Ecto neural progenitor cell (in vitro differentiated cells): ENCODE results near the gene ANKRD33.

Experiments used
- DNase-seq: peaks from one replicate; pipeline ENCODE4 v3.0.0-alpha.2; 2018; ENCODE audit warnings: low spot score

The ANKRD33 gene, protein sequence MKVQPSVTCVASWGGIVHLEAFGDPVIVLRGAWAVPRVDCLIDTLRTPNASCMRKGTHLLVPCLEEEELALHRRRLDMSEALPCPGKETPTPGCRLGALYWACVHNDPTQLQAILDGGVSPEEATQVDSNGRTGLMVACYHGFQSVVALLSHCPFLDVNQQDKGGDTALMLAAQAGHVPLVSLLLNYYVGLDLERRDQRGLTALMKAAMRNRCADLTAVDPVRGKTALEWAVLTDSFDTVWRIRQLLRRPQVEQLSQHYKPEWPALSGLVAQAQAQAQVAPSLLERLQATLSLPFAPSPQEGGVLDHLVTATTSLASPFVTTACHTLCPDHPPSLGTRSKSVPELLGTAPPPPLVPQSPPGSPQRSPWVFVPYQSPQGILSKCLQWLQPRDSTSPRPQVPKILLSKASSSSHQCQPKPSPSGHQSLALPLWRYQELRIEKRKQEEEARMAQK

GRCh38 chr12:51887476-51888315 is at the start of gene ANKRD33:
Gene ANKRD33 (plus strand): TSS chr12:51888103. CDS start chr12:51888187, 84 bp downstream.
- peak; percentile 95 for DNase-seq

GRCh38 chr12:51838762-51839161 is 49.1 kb upstream of the ANKRD33 start:
- DNase-seq = no peak

DNA sequence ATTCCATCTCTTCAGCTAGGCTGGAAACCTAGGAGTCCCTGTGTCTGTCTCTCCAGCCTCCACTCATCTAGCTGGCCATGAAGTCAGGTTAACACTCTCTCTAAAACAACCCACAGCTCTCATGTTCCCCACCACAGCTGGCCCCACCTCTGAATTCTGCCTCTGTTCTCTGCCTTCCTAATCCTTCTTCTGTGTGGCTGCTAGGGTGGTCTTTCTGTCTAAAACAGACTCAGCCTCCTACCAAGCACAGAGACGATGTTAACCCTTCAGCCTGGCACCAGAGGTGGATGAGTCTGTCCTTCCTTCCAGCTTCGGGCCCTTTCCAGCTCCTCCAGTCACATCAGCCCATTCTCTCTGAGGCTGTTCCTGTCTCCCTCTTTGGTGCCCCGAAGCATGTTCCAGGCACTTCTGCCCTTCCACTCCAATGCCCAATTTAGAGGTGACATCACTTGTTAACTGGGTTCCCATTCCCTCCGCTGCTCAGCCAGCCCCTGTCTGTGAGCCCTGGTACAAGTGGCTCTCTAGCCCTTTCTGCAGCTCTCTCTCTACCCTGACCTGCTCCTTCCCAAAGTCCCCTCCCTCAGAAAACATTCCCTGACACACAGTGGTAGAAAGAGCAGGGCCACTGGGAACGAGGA is 48.5 kb upstream of the ANKRD33 start:
- no peak for DNase-seq

GRCh38 chr12:51840966-51841365 is 46.9 kb upstream of the ANKRD33 start:
- no peak for DNase-seq

- DNase-seq = no peak
Measured at GRCh38 chr12:51841727-51842126, 46.2 kb upstream of the ANKRD33 start.

DNA sequence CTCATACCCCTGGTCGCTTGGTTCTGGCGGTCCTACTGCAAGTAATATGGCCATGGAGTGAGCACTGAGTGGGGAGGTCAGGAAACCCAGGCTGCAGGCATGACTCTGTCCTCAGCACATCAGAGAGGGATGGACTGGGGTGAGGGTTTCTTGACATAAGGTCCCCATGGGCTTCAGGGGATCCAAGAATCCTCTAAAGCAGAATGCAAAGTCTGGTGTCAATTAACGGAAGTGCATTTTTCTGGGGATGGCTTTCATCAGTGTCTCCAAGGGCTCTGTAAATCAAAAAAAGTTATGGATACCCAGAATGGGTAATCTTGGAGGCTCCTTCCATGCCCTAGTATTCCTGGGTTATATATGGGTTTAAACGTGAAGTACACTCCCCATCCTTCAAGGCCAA is 43.0 kb upstream of the ANKRD33 start:
- no peak for DNase-seq

GRCh38 chr12:51845482-51845881 is 42.4 kb upstream of the ANKRD33 start:
- no peak for DNase-seq

- DNase-seq = no peak
Measured at GRCh38 chr12:51846271-51846691, 41.6 kb upstream of the ANKRD33 start.

- peak; percentile 92 for DNase-seq
Measured at GRCh38 chr12:51846911-51847642, 40.8 kb upstream of the ANKRD33 start.

DNA sequence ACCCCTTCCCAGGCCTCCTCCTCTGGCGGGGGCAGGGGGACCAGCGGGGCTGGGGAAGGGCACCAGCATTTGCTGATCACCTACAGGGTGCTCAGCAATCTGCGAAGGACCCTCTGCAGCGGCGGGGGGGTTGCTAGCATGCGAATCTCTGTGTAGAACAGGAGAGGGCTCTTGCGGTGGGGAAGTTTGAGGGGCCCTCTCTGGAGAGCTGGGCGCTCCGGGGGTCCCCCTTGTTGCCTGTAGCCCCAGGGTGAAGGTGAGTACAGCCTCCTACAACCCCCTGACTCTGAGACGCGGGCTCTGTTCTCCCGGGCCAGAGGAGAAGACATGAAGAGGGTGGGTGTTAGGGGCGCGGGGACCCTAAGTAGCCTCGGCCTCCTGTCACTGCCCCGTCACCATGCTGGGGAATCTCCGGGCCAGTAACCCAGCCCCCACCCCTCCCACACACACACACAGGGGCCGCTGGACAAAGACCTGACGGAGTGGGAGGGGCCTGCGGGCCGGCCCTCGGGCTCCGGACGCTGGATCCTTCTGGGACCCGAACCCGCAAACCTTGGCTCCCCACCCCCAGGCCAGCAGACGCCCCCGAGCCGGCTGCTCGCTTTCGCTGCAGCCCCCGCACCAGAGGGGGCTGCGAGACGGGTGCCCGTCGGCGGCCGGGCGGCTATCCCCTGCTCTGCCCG is 40.1 kb upstream of the ANKRD33 start:
- no peak for DNase-seq

DNA sequence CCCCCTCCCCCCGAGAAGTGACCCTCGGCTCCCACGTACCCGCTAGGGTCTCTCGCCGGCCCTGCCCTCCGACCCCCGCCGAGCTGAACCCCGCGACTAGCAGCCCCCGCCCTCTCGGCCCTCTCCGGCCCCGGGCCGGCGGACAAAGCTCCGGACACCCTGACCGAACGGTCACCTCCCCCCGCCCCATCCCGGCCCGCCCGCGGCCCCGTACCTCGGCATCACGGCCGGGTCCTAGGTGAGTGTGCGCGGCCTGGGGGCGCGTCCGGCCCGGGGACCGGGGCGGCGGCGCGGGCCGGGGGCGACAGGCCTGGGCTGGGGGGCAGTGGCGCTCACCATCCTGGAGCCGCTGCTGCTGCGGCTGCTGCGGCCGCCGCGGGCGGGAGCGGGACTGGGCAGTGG is 39.6 kb upstream of the ANKRD33 start, which contains the start of gene FIGNL2:
Gene FIGNL2 (minus strand): TSS at position 393 of the 402 bp plus-strand sequence. CDS start 26,305 bp downstream, outside the sequence.
- DNase-seq = peak; percentile 88

- DNase-seq = peak; percentile 91
Measured at GRCh38 chr12:51848841-51849735, 38.8 kb upstream of the ANKRD33 start.

DNA sequence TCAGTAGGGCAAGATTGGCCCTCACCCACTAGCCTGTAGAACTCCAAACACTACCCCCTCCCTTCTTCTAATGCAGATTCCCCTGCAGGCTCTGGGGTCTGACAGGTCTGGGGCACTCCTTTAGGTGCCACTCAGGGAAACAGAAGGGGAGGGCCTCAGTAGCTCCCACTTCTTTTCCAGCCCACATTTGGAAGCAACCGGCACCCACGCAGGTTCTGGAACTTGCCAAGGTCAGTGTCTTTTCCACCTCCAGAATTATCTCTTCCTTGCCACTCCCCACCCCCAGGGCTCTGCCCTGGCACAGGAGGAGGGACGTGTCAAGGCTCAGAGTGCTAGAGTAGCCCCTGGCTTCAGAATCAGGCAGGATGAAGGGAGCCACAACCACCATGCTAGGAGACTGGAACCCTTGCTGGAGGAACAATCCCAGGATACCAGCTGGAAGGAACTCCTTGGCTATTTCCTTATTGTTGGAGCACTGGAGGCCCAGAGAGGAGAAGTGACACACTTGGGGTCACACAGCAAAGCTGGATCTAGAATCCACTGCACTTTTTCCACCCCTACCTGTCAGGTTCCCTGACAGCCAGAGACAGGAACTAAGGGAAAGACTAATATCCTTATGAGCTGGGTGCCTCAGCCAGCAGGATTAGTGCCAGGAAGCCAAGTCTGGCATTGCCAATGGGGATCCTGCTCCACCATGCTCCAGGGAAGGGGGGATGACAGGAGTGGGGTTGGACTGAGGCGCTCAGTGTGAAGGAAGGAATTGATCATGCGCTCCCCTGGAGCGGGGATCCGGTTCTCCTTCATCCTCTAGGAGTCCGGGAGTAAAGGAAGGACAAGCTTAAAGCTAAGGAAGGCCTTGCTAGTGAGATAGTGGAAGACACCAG is 37.6 kb upstream of the ANKRD33 start:
- no peak for DNase-seq

- DNase-seq = no peak
Measured at GRCh38 chr12:51850965-51851299, 37.0 kb upstream of the ANKRD33 start.

DNA sequence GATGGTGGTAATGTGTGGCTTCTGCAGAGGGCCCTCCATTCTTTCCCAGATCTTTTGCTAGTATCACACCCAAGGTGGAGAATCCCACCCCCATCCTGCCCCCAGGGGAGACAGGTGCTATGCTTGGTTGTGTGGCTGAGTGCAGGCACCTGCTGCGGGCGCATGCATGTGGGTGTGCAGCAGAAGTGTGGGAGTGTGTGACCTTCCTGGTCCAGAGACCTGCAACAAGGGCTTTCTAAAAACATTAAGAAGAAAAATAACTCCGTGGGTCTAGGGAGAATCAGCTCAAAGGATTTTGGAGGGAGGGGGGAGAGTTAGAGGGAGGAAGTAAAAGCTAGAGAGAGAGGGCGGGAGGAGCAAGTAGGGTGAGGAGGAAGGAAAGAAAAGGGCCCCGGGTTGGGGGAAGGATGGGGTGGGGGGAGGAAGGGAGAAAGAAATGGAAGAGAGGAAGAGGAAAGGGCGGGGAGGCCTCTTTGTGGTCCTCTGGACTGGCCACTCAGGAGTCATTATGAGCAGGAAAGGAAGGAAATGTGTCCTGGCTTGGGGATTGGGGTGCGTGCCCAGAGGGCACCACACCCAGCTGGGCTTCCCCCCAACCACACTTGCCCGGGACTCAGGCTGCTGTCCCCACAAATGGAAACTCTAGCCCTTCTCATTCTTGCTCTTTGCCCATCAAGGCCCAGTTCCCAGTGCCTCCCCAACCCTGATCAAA is 36.3 kb upstream of the ANKRD33 start:
- DNase-seq = no peak

- no peak for DNase-seq
Measured at GRCh38 chr12:51852404-51853137, 35.3 kb upstream of the ANKRD33 start.

DNA sequence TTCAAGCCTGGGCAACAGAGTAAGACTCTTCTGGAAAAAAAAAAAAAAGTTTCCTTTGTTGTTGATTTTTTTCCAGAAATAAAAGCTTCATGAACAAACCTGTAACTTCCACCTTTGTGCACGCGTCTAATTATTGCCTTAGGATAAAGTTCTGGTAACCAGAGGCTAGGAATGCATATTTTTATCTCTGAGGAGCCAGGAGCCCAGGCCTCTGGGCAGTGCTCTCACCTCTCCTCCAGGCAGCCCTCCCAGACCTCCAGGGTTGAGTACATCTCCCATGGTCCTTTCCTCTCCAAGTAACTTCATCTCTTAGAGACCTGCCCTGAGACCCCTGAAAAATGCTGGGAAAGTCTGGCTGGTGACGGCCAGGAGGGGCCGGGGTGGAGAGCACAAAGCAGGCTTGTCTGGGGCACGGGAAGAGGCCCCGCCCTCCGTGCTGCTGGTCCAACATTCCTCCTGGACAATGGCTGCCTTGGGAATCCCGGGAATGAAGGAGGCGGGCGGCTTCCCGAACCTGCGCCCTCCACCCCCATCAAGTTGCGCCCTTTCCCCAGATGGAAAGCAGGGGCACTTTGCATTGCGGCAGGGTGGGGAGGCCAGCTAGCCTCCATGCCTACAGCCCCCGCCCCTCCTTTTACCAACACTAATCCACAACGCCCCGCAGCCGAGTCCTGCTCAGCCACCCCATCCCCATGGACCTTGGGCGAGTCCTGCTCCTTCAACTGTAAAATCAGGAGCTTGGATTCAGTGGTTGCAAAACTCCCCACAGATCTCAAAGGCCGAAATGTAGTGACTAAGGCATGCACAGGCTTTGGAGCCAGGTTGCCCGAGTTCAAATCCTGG is 32.1 kb upstream of the ANKRD33 start:
- DNase-seq = peak; percentile 93
